AG08395 (cell line): Measurements from ENCODE around the gene PRRX2.
"Not testable (repeated sequence)": the region's sequence is repeated elsewhere in the genome, so short reads cannot be mapped to it uniquely, and the experiment has no call there.

Experiments used
- DNase-seq: peaks from one replicate; pipeline ENCODE4 v3.0.0; 2012; ENCODE audit warnings: mixed read lengths, low spot score

PRRX2 gene

DNA sequence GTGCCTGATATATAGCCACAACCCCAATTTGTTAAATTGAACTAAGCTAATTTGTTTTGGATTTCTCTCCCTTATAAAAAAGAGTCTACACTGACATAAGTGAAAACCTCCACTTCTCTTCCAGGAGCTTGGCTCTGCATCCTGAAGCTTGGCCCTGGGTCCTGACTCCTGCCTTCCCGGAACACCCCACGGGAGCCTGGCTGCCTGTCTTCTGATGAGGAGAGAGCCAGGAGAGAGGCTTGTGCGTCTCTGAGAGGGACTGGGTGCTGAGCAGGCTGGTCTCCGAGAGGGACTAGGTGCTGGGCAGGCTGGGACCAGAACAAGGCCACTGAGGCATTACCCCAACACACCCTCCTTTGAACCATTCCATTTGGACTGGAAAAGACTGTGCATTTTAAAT lies 93.9 kb downstream of the PRRX2 start:
- no peak for DNase-seq

DNA sequence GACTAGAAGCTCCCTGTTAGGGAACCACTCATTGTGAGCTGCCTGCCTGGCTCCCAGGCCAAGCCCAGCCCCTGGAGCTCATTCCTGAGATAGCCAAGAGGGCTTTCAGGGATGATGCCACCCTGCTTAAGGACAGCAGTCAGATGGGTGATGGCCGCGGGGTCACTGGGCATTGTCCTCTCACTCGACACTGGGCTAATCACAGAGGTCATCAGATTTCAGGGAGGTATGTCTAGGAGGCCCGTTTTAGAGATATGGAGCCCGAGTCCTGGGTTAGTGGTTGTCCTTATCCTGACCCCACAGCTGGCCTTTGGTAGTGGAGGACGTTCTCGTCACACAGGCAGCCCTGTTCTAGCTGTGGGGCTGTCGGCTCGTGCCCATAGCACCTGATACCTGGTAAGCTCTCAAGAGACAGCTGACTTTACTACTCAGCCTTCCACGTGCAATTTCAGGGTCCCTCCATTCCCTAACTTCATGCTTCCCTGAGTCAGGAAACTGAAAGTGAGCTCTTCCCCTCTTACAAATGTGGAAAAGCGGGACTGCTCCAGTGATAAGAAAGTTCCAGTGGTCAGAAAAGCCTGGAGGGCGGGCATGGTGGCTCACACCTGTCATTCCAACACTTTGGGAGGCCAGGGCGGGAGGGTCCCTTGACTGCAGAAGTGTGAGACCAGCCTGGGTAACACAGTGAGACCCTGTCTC lies 94.5 kb downstream of the PRRX2 start:
- DNase-seq, result no peak

DNA sequence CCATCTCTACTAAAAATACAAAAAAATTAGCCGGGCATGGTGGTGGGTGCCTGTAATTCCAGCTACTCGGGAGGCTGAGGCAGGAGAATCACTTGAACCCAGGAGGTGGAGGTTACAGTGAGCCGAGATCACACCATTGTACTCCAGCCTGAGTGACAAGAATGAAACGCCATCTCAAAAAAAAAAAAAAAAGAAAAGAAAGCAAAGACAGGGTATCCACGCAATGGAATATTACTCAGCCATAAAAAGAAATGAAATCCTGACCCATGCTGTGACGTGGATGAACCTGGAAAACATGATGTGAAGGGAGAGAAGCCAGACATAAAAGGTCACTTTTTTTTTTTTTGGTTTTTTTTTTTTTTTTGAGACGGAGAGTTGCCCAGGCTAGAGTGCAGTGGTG lies 95.3 kb downstream of the PRRX2 start:
- not testable (repeated sequence) for DNase-seq

DNA sequence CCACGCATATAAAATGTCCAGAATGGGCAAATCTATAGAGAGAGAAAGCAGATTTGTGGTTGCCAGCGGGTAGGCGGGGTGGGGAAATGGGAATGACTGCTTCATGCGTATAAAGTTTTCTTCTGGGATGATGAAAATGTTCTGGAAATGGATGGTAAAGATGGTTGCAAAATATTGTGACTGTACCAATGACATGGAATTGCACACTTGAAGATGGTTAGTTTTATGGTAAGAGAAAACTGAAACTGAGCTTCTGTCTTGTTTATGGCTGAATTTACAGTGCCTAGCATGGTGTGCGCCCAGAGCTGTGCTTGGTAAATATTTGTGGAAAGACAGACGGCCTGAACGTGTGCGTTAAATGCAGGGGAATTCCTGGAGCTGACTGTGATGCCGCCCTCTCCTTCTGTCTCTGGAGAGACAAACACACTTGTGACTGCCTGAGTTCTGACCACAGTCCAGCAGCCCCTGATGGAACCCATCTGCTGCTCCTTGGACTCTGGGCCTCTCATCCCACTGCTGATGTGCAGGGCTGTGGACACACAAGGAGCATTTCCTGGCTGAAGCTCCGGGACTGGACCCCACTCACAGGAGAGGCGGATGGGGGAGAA lies 96.0 kb downstream of the PRRX2 start:
- peak; percentile 43 for DNase-seq

DNA sequence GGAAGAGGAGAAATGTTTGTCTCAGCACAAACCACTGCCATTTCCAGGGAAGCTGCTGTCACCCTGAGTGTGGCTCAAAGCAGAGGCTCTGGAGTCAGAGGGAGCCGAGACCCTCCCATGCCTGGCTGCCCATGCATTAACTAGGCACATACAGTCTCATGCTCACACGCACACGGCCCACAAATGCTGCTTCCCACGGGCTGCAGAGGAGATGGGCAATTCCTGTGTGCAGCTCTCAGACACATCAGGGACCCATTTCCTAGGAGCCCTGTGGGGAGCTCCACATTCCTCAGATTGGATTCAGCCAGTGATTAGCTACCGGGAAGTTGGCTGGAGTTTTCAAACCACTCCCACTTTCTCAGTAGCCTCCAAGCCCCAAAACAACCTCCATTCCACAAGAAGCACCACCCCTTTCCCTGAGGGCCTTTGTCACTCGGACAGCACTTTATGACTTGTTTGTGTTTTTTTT lies 96.5 kb downstream of the PRRX2 start:
- peak; percentile 73 for DNase-seq

DNA sequence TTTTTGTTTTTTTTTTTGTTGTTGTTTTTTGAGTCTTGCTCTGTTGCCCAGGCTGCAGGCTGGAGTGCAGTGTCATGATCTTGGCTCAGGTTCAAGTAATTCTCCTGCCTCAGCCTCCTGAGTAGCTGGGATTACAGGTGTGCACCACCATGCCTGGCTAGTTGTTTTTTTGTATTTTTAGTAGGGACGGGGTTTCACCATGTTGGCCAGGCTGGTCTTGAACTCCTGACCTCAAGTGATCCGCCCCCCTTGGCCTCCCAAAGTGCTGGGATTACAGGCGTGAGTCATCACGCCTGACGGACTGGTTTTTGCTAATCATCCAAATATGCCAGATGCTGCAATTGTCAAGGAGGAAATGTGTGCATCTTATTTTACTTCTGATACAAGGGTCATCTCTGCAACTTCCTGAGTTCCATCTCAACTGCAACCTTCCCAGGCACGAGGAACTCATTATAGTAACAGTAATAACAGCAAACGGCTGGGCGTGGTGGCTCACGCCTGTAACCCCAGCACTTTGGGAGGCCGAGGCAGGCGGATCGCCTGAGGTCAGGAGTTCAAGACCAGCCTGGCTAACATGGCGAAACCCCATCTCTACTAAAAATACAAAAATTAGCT lies 97.0 kb downstream of the PRRX2 start:
- DNase-seq, result peak; percentile 79

DNA sequence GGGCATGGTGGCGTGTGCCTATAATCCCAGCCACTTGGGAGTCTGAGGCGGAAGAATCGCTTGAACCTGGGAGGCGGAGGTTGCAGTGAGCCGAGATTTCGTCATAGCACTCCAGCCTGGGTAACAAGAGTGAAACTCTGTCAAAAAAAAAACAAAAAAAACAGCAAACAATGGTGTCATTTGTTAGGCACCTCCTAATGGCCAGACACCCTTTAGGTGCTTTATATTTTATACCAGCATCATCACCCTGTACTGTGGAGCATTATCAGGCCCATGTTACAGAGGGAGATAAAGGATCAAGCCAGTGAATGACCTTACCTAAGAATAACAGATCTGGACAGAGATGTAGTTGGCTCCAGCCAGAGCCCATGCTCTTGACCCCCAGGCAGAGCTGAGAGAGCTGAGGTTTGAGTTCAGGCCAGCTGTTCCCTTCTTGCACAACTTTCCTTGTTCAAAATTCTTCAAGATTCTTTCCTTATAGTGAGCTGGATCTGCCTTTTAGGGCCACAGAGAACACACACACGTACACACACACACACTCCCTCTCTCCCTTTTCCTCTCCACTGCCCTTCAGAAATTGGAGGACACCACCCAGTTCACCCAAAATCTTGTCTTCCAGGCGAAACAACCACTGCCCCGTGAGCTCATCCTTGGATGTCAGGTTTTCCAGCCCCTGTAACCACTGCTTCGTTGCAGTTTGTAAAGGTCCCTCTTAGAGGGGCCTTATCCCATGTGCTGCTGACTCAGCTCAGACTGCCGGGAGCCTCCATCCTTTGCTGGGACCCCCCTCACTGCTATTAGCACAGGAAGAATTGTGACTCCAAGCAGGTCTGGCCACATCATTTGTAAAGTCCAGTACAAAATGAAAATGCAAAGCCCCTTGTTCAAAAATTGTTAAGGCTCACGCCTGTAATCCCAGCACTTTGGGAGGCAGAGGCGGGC lies 97.8 kb downstream of the PRRX2 start:
- DNase-seq, result peak; percentile 43

DNA sequence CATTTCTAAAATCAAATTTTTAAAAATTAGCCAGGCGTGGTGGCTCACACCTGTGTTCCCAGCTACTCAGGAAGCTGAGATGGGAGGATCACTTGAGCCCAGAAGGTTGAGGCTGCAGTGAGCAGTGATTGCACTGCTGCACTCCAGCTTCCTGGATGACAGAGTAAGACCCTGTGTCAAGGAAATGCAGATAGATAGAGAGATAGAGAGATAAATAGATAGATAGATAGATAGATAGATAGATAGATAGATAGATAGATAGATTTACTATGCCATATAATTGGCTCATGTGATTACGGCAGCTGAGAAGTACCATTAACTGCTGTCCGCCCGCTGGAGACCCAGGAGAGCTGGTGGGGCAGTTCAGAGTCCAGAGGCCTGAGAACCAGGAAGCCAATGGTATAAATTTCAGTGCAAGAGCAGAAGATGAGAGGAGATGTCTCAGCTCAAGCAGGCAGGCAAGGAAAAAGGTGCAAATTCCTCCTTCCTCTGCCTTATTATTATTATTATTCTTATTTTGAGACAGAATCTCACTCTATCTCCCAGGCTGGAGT lies 100.4 kb downstream of the PRRX2 start:
- no peak for DNase-seq

DNA sequence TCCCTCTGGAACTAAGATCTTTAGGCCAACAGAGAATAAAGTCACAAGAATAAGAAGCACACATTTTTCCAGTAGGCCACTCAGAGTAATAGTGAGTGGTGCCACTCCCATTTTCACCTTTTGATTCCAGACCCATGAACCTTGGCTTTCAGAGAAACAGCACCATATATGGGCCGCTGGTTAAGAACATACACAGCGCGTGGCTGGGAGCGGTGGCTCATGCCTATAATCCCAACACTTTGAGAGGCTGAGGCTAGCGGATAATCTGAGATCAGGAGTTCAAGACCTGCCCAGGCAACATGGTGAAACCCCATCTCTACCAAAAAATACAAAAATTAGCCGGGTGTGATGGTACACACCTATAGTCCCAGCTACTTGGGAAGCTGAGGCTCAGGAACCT lies 103.0 kb downstream of the PRRX2 start:
- DNase-seq, result no peak

DNA sequence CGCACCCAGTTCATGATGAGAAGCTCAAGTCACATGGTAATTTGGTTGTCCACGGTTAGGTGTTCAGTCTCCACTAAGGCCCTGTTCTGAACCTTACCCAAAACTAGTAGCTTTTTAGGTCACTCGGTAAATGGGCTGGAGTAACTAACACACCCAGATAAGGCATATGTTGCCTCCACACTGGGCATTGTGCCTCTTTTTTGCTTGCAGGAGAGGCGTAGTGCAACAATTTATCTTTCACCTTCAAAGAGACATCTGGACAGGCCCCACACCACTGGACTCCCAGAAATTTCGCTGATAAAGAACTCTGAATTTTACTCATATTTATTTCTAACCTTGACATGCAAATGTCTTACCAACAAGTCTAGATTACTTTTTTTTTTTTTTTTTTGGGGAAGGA lies 104.2 kb downstream of the PRRX2 start:
- DNase-seq, result no peak

DNA sequence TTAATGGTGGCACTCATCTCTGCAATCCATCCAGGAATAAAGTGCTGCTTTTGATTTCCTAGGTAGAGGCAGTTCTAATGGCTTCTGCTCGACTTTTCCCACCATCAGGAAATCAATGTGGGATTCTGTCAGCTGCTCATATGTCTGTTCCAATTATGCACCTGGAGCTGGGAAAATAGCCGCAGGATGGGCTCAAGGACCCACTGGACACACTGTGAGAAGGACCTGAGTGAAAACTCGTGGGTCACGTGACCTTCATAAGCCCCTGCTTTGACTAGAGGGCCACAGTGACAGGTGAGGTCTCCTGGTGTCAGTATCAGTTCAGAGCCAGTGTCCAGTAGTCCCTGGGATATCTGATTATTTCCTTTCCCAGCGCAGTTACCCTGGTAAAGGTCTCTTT lies 105.3 kb downstream of the PRRX2 start:
- DNase-seq, result no peak
